Raji (cell line): ENCODE data around the gene PSD2.

Source experiments
- POLR2A ChIP-seq: IDR thresholded peaks from 2 replicates; pipeline ENCODE4 v1.6.1; 2011; ENCODE audit warnings: low read depth, low read length, control low read depth; ENCODE audit not compliant: insufficient read depth

PSD2 gene

DNA sequence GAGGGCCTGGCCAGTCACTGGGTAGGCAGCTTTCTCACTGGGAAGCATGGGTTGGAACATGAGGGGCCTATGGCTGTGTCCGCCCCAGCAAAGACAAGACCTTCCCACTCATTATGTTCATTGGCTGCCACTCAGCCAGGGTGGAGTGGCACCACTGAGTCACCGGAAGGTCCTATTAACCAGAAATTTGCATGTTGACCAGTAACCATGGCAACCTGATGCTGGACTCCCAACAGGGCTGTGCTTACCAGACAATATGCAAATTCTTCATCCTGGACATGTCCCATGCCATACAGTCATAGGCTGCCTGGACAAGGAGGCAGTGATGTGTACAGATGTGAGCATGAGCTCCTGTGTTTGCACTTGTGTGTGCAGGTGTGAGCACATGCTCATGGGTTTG is 66.7 kb downstream of the PSD2 start:
- TF ChIP-seq POLR2A, result no peak

- no peak for TF ChIP-seq POLR2A
Measured at GRCh38 chr5:139862803-139863202, 67.2 kb downstream of the PSD2 start.

DNA sequence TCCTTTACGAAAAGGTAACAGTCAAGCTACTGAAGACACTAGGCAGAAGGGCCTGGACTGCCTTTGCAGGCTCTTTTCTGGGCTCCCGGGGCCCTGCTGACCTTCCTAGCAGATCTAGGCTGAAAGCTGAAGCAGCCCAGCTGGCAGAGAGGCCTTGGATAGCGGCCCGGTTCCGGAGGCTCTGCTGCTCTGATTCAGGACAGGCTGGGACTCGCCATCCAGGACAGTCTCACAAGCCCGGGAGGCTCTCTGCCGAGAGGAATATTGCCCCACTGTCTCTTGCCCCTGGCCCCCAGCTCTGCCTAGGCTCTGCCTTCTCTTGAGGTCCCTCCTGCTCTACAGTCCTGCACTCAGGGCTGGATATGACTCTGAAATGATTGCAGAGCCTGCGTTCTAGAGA is 67.8 kb downstream of the PSD2 start:
- TF ChIP-seq POLR2A, result no peak

DNA sequence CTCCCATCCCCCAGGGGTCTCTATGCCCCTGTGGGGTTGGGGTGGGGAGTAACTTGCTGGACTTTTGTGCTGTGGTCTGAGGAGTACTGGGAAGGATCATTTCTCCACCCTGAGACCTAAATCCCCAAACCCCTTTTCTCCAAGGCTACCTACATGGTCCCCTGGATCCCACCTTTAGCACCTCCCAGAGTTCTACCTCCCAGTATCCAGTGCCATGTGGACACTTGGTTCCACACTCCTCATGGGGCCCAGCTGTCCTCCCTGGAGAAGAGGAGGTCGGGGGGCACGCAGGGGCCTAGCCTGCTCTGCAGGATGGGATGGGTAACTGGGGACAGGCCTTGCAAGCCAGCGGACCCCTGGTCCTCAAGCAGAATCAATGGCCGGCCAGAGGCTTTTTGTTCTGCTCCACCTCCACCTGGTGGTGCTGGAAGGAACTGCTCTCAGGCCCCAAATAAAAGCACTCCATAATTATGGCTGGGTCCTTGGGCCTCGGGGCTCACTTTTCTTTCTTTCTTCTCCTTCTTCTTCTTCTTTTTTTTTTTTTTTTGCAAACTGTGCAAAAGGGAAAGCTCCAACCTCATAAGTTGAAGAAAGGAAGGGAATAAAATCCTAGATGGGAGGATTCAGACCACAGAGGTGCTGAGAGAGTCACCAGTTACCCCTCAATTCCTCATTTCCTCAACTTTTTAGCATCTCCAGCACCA is 68.4 kb downstream of the PSD2 start:
- TF ChIP-seq POLR2A, result no peak

DNA sequence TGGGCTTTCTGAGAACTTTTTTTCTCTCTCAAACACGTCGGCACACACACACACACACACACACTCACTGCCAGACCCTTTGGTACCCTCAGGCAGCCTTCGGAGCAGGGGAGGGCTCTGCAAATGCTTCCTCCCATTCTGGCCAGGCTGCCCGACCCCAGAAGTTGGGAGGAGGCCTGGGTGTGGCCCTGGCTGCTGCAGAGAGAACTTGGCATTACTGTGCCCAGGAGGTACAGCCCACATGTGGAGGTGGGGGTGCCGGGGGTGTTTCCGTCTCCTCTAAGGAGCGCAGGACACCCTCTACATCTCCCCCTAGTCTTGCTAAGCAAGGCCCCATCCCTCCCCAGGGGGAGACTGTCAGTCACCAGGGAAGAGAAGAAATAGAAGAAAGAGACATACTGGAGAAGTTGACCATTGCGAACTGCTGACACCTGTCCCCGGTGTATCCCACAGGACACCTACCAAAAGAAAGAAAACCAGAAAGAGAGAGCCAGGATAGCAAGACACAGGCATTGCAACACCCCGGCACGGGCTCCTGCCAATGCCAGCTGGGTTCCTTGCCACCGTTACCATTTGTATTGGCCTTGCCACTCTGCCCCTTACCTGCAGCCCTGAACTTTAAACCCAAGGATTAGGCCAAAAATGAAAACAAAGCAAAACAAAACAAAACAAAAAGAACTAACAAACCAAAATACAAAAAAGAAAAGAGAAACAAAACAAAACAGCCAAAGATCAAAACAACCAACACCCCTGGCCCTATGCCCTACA is 69.3 kb downstream of the PSD2 start:
- TF ChIP-seq POLR2A, result no peak

- no peak for TF ChIP-seq POLR2A
Measured at GRCh38 chr5:139867109-139867508, 71.5 kb downstream of the PSD2 start.

DNA sequence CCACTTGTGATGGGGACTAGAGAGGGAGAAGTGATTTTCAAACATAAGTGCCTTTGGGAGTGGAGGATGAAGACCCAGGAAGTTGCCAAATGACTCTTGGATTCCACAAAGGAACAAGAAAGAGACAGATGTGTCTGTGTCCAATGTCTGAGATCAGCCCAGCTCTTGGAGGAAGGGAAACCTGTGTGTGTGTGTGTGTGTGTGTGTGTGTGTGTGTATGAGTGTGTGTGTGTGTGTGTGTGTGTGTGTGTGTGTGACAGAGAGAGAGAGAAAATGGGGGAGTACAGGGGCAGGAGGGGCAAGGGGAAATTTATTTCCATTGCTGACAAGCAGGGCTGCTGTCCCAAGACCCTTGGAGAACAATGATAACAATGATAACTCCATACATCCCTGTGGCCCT is 72.0 kb downstream of the PSD2 start:
- TF ChIP-seq POLR2A, result no peak

- TF ChIP-seq POLR2A, result no peak
Measured at GRCh38 chr5:139869042-139869790, 73.6 kb downstream of the PSD2 start.

- no peak for TF ChIP-seq POLR2A
Measured at GRCh38 chr5:139870677-139871076, 75.1 kb downstream of the PSD2 start.

- no peak for TF ChIP-seq POLR2A
Measured at GRCh38 chr5:139871614-139872013, 76.0 kb downstream of the PSD2 start.

DNA sequence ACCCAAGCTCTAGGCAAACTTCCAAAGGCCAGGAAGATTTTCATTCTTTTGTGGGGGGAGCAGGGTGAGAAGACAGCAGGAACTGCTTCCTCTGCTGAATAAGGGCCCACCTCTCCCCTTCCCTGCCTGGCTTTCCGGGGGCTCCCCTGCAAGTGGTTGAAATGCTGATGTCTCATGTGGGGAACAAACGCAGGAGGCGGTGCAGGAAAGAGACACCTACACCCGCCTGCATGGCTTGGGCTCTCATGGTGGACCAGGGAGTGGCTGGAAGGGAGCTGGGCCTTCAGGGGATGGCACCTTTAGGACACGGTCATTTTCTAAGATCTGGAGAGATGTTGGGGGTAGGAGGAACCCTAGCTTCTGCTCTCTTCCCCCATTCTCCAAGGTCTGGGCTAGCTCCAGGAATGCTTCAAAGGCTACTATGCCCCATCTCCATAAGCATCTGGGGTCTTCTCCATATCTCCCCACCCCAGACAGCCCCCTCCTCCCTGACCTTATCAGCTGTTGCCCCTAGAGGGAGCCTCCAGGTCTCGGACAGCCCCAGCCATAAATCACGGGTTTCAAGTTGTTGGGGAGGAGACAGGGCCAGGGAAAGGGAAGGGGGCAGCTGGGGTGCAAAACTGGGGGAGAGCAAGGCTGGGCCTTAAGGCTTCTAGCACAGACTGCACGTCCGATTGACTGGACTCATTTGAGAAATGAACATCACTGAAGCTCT is 76.6 kb downstream of the PSD2 start:
- no peak for TF ChIP-seq POLR2A

DNA sequence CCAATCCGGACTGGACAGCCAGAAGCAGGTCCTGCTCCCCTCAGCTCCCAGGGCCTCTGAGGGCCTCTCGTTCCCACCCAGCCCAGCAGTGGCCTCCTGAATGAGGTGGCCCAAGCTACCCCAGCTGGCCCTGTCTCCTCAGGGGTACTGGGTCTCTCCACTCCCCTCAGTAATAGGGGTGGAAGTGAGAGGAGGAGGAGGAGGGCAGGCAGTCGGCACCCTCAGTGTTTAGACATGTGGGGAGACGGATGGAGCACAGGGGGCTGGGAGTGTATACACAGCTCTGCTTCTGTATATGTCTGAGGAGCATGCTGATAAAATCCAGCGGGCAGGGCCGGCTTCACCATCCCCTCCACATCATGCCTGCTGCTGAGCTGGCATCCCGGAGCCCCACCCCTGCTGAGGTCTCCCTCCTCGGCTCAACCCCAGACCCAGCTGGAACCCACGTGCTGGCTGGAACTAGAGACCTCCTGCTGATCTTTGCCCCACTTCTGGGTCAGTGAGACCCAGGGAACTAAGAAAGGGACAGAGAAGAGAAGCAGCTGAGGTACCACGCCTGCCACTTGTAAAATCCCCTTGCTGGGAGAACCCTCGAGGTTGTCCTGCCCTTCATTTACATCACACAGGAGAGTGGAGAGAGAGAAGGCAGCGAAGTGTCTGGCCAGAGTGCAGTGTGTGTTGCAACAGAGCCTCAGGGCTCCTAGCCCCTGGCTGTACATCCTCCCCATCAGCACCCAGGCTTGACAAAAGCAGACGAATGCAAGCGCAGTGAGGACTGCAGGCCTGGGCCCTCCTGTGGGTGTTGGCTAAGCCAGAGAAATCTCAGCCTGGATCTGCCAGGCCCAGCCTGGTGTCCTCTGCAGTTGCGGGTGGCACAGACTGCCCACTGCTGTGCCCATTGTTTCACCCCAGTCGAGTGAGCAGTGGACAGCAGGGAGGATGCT is 77.5 kb downstream of the PSD2 start:
- no peak for TF ChIP-seq POLR2A

GRCh38 chr5:139875957-139876356 is 80.3 kb downstream of the PSD2 start:
- TF ChIP-seq POLR2A, result no peak

- no peak for TF ChIP-seq POLR2A
Measured at GRCh38 chr5:139877129-139877597, 81.6 kb downstream of the PSD2 start.
